HPDE6-E6E7 (cell line): ENCODE data around the gene ALKBH8.
"Not testable (repeated sequence)": the region's sequence is repeated elsewhere in the genome, so short reads cannot be mapped to it uniquely, and the experiment has no call there.

Source experiments
- DNase-seq: peaks from one replicate; pipeline ENCODE4 v3.0.0; 2011; ENCODE audit warnings: missing footprints; ENCODE audit errors: extremely low spot score

ALKBH8 gene

DNA sequence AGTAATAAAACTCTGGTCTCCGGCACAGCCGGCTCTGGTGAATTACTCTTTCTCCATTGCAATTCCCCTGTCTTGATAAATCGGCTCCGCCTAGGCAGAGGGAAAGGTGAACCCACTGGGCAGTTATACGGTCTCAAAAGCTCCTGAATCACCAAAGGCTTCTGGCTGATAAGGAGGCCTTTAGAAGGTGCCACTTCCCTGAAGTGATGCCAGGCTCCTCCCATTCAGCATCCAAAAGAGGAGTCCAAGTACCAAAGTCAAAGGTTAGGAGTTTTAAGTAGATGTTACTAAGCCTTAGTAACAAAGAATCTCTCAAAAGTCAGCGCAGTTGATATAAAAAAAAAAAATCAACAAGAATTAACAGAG, 11.8 kb upstream of the ALKBH8 start:
- no peak for DNase-seq

DNA sequence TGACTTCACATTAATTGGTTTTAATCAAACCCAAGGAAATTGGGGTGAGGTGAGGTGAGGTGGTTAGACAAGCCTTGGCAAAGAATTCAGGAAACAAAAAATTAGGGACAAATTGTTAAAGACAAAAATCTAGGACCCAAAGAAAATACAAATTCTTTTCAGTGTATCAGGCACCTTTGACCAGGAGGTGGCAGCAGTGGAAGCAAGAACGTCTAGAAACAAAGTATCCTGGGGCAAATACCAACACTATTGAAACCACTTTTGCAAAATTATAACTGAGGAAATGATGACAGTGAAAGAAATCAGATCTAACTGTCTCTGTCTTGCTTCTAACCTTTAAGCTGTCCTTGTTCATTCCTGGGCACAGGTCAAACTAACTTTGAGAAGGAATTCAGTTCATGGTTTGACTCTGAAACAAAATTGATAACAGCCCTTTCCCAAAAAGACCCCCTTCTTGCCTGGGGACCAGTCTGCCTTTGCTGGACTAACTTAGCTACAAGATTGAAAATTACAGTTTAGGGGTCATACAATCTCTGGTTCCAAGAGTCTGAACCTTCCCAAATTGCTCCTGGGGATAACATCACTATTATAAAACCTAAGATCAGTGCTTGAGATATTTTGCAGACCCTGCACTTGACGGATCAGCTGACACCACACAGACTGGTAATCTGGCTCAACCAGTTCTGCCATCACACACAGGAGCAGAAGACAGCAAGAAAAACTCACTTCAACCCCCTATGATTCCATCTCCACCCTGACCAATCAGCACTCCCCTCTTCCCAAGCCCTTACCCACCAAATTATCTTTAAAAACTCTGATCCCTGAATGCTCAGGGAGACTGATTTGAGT, 11.2 kb upstream of the ALKBH8 start:
- DNase-seq, result not testable (repeated sequence)

DNA sequence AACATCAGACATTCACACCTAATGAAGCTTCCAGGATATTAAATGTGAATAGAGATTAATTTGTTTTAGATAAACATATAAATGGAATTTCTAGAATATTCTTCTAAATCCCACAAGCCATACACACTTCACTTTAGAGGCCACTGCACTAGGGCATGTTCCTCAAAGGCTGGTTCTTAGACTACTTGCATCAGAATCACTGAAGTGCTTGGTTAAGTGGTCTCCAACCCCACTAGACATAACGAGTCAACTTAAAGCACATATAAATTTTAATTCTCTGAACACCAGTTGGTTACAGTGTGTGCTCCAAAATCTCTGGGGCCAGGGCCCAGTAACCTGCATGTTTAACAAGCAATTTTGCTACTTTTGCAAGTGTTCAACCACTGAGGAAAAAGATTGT, 7.9 kb upstream of the ALKBH8 start:
- DNase-seq, result no peak

DNA sequence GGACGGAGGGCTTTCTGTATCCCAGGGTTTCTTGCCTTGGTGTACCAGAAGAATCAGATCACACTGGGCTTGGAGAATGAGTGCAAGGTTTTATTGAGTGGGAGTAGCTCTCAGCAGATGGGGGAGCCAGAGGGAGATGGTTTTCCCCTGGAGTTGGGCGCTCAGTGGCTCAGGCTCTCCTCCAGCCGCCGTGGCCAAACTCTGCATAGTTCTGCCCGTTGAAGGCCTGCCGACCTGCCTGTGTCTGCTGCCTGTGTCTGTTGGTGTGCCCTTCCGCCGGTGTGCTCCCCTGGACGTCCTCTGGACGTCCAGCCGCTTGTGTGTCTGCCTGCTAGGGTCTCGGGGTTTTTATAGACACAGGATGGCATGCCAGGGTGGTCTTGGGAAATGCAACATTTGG, 4.5 kb upstream of the ALKBH8 start:
- no peak for DNase-seq

DNA sequence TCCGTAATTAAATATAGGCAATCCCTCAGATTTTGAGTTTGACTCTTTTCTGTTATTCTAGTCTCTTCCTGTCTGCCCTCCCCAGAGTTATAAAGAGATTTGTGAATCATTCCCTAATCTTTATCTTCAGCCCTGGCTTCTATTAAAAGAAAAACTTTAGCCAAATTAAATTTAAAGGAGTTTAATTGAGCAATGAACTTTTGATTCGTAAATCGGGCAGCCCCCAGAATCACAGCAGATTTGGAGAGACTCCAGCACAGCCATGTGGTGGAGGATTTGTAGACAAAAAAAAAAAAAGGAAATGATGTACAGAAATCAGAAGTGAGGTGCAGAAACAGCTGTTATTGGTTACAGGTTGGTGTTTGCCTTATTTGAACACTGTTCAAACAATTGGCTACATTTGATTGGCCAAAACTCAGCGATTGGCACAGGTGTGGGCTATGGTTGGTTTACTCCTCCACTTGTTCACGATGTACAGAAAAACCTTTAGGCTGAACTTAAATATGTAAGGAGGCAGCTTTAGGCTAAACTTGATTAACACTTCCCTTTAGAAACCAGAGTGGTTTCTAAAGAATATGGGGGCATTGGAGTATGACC, 2.3 kb upstream of the ALKBH8 start:
- no peak for DNase-seq

DNA sequence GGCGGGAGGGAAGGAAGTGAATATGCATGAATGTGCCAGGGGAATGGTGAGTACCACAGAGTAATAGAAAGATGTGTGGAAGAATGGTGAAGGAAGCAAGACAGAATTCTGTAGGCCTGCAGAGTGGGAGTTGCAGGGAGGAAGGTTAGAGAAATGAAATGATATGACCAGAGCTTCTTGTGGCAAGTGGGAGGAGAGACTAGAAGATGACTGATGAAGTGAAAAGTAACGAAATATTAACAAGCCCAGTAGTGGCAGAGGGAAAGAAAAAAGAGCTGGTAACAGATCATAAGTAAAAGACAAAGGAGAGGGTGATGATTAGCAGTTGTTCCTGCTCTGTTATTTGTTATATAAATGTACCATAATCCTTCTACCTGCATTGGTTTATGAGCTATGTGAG, 1.0 kb upstream of the ALKBH8 start:
- DNase-seq, result no peak

DNA sequence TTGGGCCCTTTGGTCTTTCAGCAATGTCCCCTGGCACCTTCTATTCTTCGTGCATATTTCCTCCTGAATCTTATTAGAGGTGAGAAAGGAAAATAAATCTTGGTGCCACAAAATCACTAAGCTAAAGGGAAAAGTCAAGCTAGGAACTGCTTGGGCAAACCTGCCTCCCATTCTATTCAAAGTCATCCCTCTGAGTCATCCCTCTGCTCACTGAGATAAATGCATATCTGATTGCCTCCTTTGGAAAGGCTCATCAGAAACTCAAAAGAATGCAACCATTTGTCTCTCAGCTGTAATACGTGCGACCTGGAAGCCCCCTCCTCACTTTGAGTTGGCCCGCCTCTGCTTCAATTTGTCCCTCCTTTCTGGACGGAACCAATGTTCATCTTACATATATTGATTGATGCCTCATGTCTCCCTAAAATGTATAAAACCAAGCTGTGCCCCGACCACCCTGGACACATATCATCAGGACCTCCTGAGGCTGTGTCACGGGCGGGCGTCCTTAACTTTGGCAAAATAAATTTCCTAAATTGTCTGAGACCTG, 493 bp upstream of the ALKBH8 start:
- not testable (repeated sequence) for DNase-seq

DNA sequence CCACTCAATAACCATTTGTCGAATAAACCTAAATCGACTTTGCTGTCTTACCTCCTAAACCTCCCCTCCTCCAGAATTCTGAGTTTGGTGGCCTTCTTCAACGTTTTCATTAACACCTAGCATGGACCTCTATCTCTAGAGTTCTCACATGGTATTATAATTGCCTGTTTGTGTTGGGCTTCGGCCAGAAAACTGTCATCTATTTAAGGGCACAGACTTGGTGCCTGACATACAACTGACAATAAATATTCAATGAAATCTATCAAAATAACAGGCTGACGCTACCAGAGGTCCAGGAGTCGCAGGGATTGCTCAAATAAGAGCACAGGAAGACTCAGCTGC, 687 bp downstream of the ALKBH8 start:
- no peak for DNase-seq

DNA sequence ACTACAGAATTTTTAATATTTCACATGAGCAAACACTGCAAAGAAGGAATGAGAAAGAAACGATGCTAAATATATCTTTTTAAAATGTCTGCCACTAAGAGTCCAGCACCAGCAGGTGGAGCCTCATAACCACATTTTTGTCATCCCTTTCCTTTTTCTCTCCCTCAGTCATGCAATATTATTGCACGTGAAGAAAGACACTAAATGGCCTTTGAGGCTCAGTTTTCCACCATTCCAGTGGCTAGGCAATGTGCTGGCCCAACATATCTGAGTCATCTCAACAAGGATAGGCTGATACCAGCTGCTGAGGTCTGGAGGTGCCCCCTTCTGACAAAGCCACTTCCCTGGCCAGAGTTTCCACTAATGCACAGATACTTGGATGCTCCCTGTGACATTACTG, 1.8 kb downstream of the ALKBH8 start:
- DNase-seq, result peak; percentile 22

DNA sequence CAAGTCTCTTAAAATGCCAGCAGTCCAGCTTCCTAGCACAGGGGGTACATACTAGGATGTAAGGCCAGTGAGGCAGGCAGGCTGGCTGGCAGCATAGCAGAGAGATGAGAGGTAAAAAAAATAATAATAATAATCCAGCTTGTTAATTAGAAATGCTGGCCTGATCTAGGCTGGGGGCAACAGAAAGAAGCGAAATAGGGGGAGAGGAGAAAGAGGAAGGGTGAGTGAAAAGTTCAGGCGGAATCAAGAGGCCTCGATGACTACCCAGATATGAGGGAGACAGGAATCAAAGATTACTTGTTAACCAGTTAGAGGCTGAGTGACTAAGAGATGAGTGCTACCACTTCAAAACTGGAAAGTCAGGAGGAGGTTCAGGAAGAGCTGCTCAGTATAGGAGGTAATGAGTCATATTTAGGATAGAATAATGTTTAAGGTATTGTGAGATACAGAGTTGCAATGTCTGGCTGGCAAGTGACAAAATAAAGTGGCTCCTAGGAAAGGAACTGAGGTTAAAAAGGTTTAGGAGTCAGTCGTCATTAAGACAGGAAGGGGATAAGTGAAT, 2.8 kb downstream of the ALKBH8 start:
- DNase-seq, result peak; percentile 80

DNA sequence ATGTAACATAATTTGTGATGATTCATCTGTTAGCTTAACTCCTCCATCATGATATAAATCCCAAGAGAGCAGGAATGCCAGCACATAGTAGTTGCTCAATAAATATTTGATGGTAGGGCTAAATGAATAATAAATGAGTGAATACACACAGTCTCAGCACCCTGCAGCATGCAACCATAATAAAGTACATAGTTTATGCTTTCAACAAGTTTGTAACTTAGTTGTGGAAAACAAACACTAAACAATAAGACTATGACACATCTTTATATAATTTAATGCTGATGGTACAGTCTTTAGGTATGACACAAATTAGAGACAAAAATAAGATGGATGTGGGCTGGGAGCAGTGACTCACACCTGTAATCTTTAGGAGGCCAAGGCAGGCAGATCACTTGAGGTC, 3.8 kb downstream of the ALKBH8 start:
- DNase-seq, result no peak

DNA sequence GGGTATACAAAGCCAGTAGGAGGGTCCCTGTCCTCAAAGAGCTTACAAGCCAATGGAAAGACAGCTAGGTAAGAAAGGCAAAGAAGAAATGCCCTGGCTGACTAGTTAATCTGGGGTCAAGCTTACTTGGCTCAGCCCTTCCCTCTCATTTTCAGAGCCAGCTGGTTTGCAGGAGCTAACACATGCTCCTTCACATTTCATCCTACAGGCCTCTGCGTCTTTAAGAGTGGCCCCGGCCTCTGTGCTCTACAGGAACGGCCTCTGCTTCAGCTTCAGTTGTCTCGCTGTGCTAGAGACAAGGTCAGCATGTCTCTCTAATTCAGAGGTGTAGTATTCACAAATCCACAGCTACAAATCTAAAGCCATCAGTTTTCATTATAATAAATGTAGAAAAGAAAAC, 15.2 kb downstream of the ALKBH8 start:
- DNase-seq, result no peak

DNA sequence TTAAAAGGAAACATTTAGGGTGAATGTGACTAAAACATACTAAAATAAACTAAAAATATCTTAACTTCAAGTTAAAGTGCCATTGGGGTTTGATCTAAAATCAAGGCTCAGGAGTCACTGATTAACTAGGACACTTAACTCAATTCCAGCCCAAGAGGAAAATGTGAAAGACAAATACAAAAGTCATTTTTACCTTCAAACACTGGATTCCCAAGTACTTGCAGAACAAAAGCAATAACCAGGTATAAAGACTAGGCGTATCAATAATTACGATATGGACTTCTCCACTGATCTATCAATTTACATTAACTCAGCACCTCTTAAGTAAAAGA, 15.6 kb downstream of the ALKBH8 start:
- no peak for DNase-seq

DNA sequence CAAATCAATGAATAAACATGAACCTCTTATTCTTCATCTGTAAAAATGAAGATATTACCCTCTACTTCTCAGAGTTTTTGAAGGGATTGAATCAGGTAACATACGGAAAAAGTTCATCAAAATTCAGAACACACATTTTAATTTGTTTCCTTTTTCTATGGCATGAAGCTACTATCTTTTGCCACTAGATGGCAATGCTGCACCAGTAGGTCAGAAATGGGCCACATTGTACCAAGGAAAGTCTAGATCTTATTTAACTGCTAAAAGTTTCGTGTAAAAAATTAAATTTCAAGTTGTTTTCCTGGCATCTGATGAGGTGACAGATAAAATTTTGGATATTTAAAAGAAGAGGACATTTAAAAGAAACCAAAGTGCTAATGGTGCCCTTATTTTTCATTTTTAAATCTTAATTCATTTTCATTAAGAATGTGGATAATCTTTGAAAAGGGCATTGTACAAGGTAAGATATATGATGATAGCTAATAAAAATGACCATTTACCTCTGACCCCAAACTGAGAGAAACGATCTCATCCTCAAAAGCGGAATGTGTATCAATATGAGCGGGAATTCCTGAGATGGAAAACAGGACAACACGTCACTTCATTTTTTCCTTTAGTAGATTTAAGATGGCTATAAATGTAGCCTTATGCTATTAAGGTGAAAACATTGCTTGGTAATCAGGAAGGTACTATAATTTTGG, 16.1 kb downstream of the ALKBH8 start:
- no peak for DNase-seq

DNA sequence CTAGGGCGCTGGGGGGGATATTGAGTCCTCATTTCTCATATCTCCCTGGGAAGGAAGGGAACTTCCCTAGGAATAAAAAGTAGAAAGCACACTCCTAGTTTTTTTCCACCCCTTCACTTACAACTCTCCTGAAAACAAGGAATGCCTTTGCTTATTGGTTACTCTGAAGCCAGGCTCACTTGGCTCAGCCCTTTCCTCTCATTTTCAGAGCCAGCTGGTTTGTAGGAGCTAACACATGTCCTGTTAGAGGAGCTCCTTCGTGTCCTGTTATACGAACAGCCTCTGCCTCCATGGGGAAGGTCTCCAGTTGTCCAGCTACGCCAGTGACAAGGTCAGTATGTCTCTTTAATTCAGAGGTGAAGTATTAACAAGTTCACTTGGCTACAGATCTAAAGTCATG, 17.6 kb downstream of the ALKBH8 start:
- DNase-seq, result no peak

DNA sequence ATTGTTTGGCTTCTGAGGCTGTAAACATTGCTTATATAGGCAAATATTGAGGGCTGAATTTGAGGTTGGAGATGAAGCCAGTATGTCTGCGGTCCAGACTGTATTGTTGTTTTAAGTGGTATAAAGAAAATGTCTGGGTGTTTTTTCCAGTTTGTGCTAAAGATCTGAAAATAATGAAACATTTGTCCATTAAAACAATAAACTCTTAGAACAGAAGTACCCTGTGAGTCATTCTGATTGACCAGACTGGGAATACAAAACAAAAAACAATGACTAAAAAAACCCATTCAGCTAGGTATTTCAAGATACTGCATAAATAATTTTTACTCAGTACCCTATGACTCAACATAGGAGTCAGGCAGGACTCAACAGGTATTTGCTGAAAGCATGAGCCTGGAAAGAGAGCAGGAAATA, 20.4 kb downstream of the ALKBH8 start:
- DNase-seq, result peak; percentile 80

DNA sequence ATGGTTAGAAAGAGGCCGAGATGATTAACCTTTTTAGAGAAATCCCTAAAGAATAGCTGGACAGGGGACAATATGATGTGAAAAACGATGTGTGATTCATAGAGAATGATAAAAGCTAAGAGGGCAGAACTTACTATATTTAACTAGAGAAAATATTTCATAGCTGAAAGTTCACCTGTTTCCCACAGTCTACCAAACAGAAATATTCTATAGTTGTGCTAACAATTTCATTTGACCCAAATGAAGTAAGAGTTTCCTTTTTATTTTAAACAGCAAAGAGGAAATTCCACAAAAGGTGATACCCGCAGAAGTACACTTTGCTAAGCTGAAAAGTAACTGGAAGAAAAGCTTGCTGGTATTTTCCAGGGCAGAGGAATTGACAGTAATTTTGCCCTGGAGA, 26.7 kb downstream of the ALKBH8 start:
- DNase-seq, result no peak

DNA sequence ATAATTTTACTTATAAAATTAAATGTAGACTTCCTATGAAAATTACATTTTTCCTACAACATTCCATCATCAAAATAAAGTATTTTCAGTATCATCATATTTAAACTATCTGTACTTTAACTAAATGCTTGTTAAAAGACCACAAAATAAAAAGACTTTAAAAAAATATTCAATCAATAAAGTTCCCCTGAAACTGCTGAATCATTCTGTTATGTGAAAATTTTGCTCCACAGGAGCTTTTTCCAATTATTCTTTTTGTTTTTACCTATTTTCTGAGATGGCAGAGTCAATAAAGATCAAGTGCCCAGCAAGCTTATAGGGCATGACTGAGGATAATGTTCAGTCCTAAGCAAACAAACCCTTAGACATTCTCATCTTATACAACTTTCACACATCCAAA, 27.3 kb downstream of the ALKBH8 start:
- no peak for DNase-seq

DNA sequence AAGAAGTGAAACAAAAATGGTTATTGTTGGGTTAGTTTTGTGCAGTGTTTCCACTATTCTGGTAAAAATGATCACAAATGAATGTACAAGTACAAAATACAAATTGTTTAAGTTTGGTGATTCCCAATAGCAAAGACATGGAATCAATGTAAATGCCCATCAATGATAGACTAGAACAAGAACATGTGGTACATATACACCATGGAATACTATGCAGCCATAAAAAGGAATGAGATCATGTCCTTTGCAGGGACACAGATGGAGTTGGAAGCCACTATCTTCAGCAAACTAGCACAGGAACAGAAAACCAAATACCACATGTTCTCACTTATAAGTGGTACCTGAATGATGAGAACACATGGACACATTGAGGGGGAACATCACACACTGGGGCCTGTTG, 28.4 kb downstream of the ALKBH8 start:
- not testable (repeated sequence) for DNase-seq

DNA sequence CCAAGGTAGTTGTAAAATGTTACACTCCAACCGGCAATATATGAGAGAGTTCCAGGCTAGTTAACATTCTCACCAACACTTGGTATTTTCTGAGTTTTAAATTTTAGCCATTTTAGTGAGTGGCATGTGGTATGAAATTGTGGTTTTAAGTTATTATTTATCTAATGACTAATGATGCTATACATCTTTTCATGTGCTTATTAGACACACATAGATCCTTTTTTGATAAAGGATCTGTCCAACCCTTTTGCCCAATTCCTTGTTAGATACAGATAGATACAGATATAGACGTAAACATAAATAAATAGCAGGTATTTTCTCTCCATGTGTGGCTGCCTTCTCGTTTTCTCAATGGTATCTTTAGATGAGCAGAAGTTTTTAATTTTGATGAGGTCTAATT, 39.3 kb downstream of the ALKBH8 start:
- DNase-seq, result no peak

DNA sequence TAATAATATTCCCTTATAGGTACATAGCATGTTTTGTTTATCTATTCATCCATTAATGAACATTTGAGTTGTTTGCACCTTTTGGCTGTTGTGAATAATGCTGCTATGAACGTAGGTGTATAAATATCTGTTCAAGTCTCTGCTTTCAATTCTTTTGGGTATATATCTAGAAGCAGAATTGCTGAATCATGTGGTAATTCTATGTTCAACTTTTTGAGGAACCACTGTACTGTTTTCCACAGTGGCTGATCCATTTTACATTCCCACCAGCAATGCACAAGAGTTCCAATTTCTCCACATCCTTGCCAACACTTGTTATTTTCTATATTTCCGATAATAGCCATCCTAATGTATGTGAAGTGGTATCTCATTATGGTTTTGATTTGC, 56.7 kb downstream of the ALKBH8 start:
- DNase-seq, result no peak

DNA sequence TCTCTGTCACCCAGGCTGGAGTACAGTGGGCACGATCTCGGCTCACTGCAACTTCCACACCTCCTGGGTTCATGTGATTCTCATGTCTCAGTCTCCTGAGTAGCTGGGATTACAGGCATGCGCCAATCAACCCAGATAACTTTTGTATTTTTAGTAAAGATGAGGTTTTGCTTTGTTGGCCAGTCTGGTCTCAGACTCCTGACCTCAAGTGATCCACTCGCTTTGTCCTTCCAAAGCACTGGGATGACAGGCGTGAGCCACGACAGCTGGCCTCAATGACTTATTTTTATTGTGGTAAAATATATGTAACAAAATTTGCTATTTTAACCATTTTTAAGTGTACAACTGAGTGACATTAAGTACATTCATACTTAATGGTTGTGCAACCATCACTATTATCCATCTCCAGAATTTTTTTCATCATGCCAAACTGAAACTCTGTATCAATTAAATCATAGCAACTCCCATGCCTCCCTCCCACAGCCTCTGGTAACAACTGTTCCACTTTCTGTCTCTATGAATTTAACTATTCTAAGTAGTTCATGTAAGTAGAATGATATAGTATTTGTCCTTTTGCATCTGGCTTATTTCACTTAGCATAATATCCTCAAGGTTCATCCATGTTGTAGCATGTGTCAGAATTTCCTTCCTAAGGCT, 57.2 kb downstream of the ALKBH8 start:
- DNase-seq, result no peak
